Occipital lobe (tissue), 2 donors: ENCODE data around the gene MCM6. TPM values are rescaled to one million over a fixed set of nuclear protein-coding genes. Genes with fewer than 3 reads are reported as not detected.

Experiments used
- DNase-seq: peaks from one replicate; lab custom pipeline; 2025; lab: John Stamatoyannopoulos, UW
- total RNA-seq: library from RNA; depleted of rRNA; stranded (reverse); fragments of >200 nt; gene quantifications from one replicate; pipeline ENCODE4 v1.2.3, GENCODE V29; 2014

Gene MCM6
- total RNA-seq, 1 donor from 2014 or later, result 18.9 TPM

- no peak for DNase-seq
These were observed 13.0 kb downstream of the MCM6 start for GRCh38 chr2:135863233-135863632.

GRCh38 chr2:135862718-135863117 is 13.5 kb downstream of the MCM6 start:
- DNase-seq, result no peak

DNA sequence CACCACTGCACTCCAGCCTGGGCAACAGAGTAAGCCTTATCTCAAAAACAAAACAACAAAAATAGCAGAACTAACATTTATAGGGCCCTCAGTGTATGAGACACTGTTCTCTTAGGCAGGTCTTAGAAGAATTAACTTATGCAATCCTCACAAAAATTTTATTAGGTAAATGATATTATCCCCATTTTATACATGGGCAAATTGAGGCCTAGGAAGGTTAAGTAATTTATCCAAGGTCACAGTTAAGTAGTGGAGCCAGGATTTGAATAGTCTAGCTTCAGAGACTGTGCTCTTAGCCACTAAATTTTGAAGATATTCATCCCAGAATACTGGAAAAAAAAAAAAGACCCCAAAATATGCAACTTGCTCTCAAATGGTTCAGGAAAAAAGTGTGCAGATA is 22.8 kb downstream of the MCM6 start:
- no peak for DNase-seq

GRCh38 chr2:135851858-135852257 is 24.4 kb downstream of the MCM6 start:
- DNase-seq, result no peak

- DNase-seq, result no peak
These were observed 25.2 kb downstream of the MCM6 start for GRCh38 chr2:135850892-135851668.

- DNase-seq, result no peak
These were observed 27.2 kb downstream of the MCM6 start for GRCh38 chr2:135849087-135849486.

- no peak for DNase-seq
These were observed 30.2 kb downstream of the MCM6 start for GRCh38 chr2:135845997-135846396.

DNA sequence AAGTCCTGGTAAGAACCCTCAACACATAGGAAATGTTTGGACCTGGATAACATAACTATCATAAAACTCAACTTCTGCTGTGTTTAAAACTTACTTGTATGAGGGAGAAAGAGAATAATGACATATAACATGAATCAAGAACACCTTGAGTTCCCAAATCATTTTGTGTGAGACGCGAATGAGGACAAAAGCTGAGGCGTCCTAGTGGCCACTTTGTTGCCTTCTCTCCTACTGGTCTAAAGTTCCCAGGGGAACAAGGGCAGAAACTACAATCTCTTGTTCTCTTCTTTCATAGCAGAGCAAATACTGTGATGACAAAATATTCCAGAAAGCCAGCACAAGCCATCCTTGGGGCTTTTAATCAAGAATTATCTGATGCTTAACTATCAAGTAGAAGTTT is 31.0 kb downstream of the MCM6 start:
- DNase-seq, result no peak

GRCh38 chr2:135844301-135844895 is 31.8 kb downstream of the MCM6 start:
- DNase-seq, result no peak

DNA sequence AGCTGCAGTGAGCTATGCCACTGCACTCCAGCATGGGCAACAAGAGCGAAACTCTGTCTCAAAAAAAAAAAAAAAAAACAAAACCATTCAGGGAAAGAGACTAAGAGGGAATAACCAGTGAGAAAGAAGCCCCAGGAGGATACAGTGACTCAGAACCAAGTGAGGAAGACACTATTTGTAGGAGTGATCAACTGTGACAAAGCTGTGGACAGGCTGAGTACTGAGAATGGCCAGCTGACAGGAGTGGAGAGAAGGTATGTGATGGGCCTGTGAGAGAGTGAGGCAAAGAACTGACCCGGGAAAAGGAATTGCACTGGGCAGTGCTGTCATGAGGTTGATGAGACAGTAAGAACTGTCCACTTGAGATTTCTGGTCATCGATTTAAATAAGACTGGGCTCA is 32.6 kb downstream of the MCM6 start:
- DNase-seq, result no peak

- DNase-seq, result no peak
These were observed 35.6 kb downstream of the MCM6 start for GRCh38 chr2:135840601-135841000.

GRCh38 chr2:135839713-135840112 is 36.5 kb downstream of the MCM6 start:
- DNase-seq, result no peak

DNA sequence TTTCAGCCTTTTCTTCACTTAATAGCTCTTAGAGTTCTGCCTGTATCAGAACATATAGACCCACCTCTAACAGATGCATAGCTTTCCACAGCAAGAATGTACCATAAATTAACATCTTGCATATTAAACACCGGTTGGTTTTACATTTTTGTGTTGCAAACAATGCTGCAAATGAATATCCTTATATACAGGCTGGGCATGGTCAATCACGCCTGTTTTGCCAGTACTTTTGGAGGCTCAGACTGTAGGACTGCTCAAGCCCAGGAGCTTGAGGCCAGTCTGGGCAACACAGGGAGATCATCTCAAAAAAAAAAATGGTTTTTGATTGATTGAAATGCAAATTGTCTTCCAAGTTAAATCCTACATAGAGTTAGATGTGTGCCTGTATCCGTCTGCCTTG is 37.7 kb downstream of the MCM6 start:
- DNase-seq, result no peak

DNA sequence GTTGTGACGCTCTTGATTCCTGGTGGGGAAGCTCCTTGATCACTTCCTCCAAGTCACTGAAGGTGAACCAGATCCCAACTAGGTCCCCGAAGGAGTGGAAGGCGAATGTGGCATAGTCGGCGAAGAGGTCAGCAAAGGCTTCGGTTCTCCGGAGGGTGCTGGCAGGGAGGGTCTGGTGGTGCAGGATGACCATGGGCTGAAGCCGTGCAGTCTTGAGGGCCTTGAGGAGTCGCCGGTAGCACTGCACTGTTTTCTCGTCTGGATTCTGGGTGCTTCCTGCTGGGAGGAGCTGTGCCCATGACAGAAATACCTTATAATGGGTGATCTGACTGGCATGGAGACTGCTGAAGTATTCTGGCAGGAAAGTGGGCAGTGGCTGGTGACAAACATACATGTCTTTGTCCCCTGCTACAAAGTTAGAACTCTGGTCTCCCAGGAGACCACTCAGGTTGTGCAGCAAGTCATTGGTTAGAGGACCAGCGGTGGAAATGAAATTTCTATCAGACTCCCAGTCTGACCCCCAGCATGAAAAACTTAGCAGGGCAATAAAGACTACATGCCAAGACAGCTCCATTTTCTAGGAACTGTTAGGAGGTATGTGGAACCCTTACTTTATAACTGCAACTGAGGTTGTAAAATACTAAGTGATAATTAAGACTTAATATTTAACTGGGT is 39.5 kb downstream of the MCM6 start, which contains the start of gene LCT:
Gene LCT (minus strand): TSS at position 589 of the 675 bp plus-strand sequence. CDS start 15 bp downstream, at position 574.
- DNase-seq, result no peak

- DNase-seq, result no peak
These were observed 43.4 kb downstream of the MCM6 start for GRCh38 chr2:135832891-135833290.

DNA sequence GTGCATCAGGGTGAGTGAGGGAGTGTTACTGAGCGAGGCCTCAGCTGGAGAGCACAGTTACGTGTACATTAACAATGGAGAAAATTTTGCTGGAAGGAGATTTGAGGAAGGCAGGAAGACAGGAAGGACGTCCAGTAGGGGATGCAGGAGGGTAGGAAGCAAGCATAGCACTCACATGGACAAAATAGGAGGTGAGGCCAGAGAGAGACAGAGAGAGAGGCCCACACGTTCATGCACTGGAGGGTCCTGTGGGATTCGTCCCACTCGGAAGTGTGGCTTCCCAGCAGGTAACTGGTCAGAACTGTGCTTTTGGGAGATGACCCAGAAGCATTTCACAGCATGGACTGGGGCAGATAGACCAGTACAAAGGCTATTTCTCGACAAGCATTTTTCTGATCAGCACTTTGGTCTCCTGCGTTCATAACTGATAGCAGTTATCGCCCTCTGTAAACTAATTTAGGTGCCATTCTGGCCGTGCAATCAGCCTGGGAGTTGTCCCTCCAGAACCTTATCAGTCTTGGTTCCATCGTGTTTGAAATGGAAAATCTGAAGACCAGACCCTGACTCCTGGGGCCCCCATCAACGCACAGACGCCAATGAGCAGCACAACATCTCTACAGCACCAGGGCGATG is 44.9 kb downstream of the MCM6 start:
- no peak for DNase-seq

- DNase-seq, result no peak
These were observed 46.7 kb downstream of the MCM6 start for GRCh38 chr2:135829378-135830135.

DNA sequence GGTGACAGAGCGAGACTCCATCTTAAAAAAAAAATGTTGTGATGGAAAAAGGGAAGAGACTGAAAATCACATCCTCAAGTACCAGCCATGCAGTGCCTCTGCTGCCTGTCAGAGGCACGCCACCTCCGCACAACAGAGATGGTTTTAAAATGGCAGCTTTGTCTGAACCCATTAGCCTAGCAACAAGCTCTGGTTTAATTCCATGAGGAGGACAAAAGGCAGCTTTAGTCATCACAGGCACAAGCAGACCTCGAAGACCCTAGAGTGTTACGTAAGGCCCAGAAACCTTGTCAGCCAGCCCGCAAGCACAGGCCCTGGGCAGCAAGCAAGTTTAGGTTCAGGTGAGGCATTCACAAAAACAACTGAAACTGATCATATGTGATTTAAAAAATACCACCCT is 49.7 kb downstream of the MCM6 start:
- no peak for DNase-seq

DNA sequence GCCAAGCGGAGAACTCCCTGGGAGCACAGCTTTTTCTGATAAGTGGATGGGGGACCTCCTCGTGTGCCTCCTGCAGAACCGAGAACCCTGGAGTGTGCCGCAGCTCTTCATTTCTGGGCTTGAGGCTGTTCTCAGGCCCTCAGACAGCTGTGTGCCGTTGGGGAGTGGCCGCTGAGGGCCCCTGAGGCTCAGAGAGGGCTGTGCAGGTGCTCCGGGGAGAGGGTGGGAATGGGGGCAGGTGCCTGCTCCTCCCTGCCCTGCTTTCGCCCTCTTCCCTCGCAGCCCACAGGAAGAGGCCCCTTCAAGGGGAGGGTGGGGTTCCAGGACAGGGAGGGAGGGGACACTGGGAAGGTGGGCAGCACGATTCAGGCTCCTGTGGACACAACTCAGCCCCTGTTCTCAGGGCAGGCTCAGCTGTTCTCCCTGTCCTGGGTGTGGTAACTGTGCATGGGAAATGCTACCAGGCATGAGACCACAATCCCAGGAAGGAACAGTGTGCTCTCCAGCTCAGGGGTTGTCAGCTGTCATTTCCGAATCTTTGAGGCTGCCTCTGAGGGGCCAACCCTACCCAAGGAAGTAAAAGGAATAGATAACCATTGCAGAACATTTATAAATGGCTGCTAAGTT is 50.6 kb downstream of the MCM6 start:
- DNase-seq, result no peak

DNA sequence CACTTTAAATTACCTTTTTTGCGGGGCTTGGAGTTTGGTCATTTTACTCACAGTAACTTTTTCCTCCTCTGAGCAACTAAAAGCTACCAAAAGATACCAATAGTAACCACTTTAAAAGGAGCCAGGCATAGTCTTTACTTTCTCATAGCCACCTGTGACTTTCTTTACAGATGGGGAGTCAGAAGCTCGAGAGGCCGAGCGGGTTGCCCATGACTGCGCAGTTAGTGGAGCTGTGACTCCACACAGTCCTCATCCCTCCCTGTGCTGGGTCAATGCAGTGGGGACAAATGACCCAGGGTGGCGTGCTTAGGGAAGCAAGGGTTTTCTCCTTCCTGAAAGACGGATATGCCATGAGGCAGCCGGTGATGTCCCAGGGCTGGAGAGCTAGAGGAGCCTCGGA is 51.1 kb downstream of the MCM6 start:
- no peak for DNase-seq

GRCh38 chr2:135822855-135823254 is 53.4 kb downstream of the MCM6 start:
- DNase-seq, result no peak
